H9 (cell line): ENCODE results near the gene WDR75. TPM values are rescaled to one million over a fixed set of nuclear protein-coding genes. Genes with fewer than 3 reads are reported as not detected.

Experiments
- DNase-seq: peaks from one replicate; pipeline ENCODE4 v3.0.0-alpha.2; 2017
- H2AFZ ChIP-seq: one replicate; pipeline ENCODE4 v1.6.1; 2013; ENCODE audit warnings: mild to moderate bottlenecking, low read length, control low read depth, moderate library complexity
- H2AK5ac ChIP-seq: 2 replicates; pipeline ENCODE4 v1.6.1; 2013; ENCODE audit warnings: low read length, control low read depth, mixed read lengths; ENCODE audit not compliant: insufficient read length
- H2BK120ac ChIP-seq: one replicate; pipeline ENCODE4 v1.6.1; 2013; ENCODE audit warnings: low read depth, mild to moderate bottlenecking, low read length, control low read depth, inconsistent platforms; ENCODE audit not compliant: poor library complexity, severe bottlenecking
- H2BK12ac ChIP-seq: 2 replicates; pipeline ENCODE4 v1.6.1; 2013; ENCODE audit warnings: low read length, control low read depth, mixed read lengths, low read depth; ENCODE audit not compliant: insufficient read length
- H2BK15ac ChIP-seq: 2 replicates; pipeline ENCODE4 v1.6.1; 2013; ENCODE audit warnings: low read depth, low read length, control low read depth
- H2BK20ac ChIP-seq: one replicate; pipeline ENCODE4 v1.6.1; 2013; ENCODE audit warnings: low read depth, mild to moderate bottlenecking, low read length, control low read depth, inconsistent platforms; ENCODE audit not compliant: poor library complexity, severe bottlenecking
- H2BK5ac ChIP-seq: 2 replicates; pipeline ENCODE4 v1.6.1; 2013; ENCODE audit warnings: low read length, control low read depth, mixed read lengths; ENCODE audit not compliant: insufficient read length
- H3K14ac ChIP-seq: 2 replicates; pipeline ENCODE4 v1.6.1; 2013; ENCODE audit warnings: low read length, control low read depth; ENCODE audit not compliant: insufficient read depth
- H3K18ac ChIP-seq: 2 replicates; pipeline ENCODE4 v1.6.1; 2013; ENCODE audit warnings: low read depth, mild to moderate bottlenecking, mixed read lengths, low read length, control low read depth; ENCODE audit not compliant: insufficient read length
- H3K23ac ChIP-seq: 2 replicates; pipeline ENCODE4 v1.6.1; 2013; ENCODE audit warnings: low read length, control low read depth, mixed read lengths, low read depth; ENCODE audit not compliant: insufficient read length
- H3K23me2 ChIP-seq: 2 replicates; pipeline ENCODE4 v1.6.1; 2013; ENCODE audit warnings: low read depth, mild to moderate bottlenecking, mixed read lengths, low read length, control low read depth; ENCODE audit not compliant: insufficient read length, poor library complexity, severe bottlenecking
- H3K27ac ChIP-seq: 2 replicates; pipeline ENCODE4 v1.5.1; 2013; ENCODE audit warnings: low read length, control low read depth, mixed read lengths, low read depth; ENCODE audit not compliant: insufficient read length
- H3K27me3 ChIP-seq: 2 replicates; pipeline ENCODE4 v1.6.1; 2013; ENCODE audit warnings: low read length, control low read depth, inconsistent platforms; ENCODE audit not compliant: insufficient read depth
- H3K4ac ChIP-seq: 2 replicates; pipeline ENCODE4 v1.6.1; 2013; ENCODE audit warnings: low read depth, mild to moderate bottlenecking, control low read depth, inconsistent platforms, low read length, moderate library complexity
- H3K4me1 ChIP-seq: 2 replicates; pipeline ENCODE4 v1.6.1; 2013; ENCODE audit warnings: low read length, control low read depth, inconsistent platforms; ENCODE audit not compliant: insufficient read depth
- H3K4me2 ChIP-seq: 2 replicates; pipeline ENCODE4 v1.6.1; 2013; ENCODE audit warnings: low read length, control low read depth, mixed read lengths; ENCODE audit not compliant: insufficient read length, insufficient read depth
- H3K56ac ChIP-seq: 2 replicates; pipeline ENCODE4 v1.6.1; 2013; ENCODE audit warnings: low read depth, mild to moderate bottlenecking, mixed read lengths, low read length, control low read depth; ENCODE audit not compliant: insufficient read length
- H3K79me1 ChIP-seq: 2 replicates; pipeline ENCODE4 v1.6.1; 2013; ENCODE audit warnings: low read depth, mild to moderate bottlenecking, moderate library complexity, low read length, control low read depth, inconsistent platforms; ENCODE audit not compliant: insufficient read depth, poor library complexity, severe bottlenecking
- H3K79me2 ChIP-seq: 2 replicates; pipeline ENCODE4 v1.6.1; 2013; ENCODE audit warnings: low read length, control low read depth, inconsistent platforms; ENCODE audit not compliant: insufficient read depth
- H3K9ac ChIP-seq: 2 replicates; pipeline ENCODE4 v1.6.1; 2013; ENCODE audit warnings: low read length, control low read depth, mixed read lengths; ENCODE audit not compliant: insufficient read length; ENCODE audit errors: extremely low read depth
- H3K9me3 ChIP-seq: one replicate; pipeline ENCODE4 v1.6.1; 2013; ENCODE audit warnings: low read depth, low read length, inconsistent platforms; ENCODE audit not compliant: control insufficient read depth
- H3T11ph ChIP-seq: one replicate; pipeline ENCODE4 v1.6.1; 2013; ENCODE audit warnings: mild to moderate bottlenecking, low read length, control low read depth, inconsistent platforms
- H4K20me1 ChIP-seq: one replicate; pipeline ENCODE4 v1.6.1; 2013; ENCODE audit not compliant: control insufficient read depth, insufficient read length, insufficient read depth
- H4K5ac ChIP-seq: 2 replicates; pipeline ENCODE4 v1.6.1; 2013; ENCODE audit warnings: low read depth, mild to moderate bottlenecking, mixed read lengths, low read length, control low read depth; ENCODE audit not compliant: insufficient read length
- H4K8ac ChIP-seq: replicated peaks from 2 replicates; pipeline ENCODE4 v1.6.1; 2013; ENCODE audit warnings: low read length, control low read depth, mixed read lengths, low read depth; ENCODE audit not compliant: insufficient read length
- H4K91ac ChIP-seq: 2 replicates; pipeline ENCODE4 v1.6.1; 2013; ENCODE audit warnings: low read depth, mild to moderate bottlenecking, moderate library complexity, mixed read lengths, low read length, control low read depth; ENCODE audit not compliant: insufficient read length
- H3K27ac Mint-ChIP-seq, 3 experiments: 2 replicates in 2 of 3; 3 replicates in 1 of 3; pipeline ENCODE4 v1.8.0; 2020 to 2021; ENCODE audit warnings: mixed read lengths in 3 of 3, mild to moderate bottlenecking in 1 of 3, moderate library complexity in 1 of 3
- H3K27me3 Mint-ChIP-seq: 2 replicates; pipeline ENCODE4 v1.8.0; 2021; ENCODE audit warnings: low read depth, mild to moderate bottlenecking, moderate library complexity, mixed read lengths
- H3K36me3 Mint-ChIP-seq, 3 experiments: 2 replicates in 2 of 3; 3 replicates in 1 of 3; pipeline ENCODE4 v1.8.0; 2020 to 2021; ENCODE audit warnings: low read depth in 3 of 3, mixed read lengths in 3 of 3; ENCODE audit not compliant: insufficient read depth in 1 of 3
- H3K4me1 Mint-ChIP-seq, 2 experiments: 2 replicates each; pipeline ENCODE4 v1.8.0; 2020; ENCODE audit warnings: mixed read lengths in 2 of 2
- H3K4me3 Mint-ChIP-seq, 2 experiments: 2 replicates in 1 of 2; 3 replicates in 1 of 2; pipeline ENCODE4 v1.8.0; 2020 to 2021; ENCODE audit warnings: mild to moderate bottlenecking in 2 of 2, mixed read lengths in 2 of 2, moderate library complexity in 1 of 2
- H3K9me3 Mint-ChIP-seq, 2 experiments: 2 replicates in 1 of 2; 3 replicates in 1 of 2; pipeline ENCODE4 v1.8.0; 2020; ENCODE audit warnings: mild to moderate bottlenecking in 2 of 2, mixed read lengths in 2 of 2, moderate library complexity in 1 of 2
- WGBS: extraction: QIAGEN DNeasy Blood & Tissue Kit; methylation state at CpG from one replicate; pipeline ENCODE4 v1.1.7; 2013; ENCODE audit warnings: missing lambda C conversion rate, low lambda C conversion rate, mixed read lengths; ENCODE audit not compliant: insufficient read length; ENCODE audit errors: extremely low coverage; 5-methylcytosine and 5-hydroxymethylcytosine counted together
- total RNA-seq: library from RNA; stranded (reverse); gene quantifications from 2 replicates; pipeline ENCODE4 v1.2.1, GENCODE V29; 2021
- TF ChIP-seq, protein P1 (sequence below): fragments of 200-600 bp; sonication (generic); conservative IDR thresholded peaks from 3 replicates; pipeline ENCODE4 v1.8.0; 2021; ENCODE audit warnings: antibody characterized with exemption, mild to moderate bottlenecking

The WDR75 gene
- total RNA-seq, 1 experiment from 2014 or later: 80.6 TPM

DNA sequence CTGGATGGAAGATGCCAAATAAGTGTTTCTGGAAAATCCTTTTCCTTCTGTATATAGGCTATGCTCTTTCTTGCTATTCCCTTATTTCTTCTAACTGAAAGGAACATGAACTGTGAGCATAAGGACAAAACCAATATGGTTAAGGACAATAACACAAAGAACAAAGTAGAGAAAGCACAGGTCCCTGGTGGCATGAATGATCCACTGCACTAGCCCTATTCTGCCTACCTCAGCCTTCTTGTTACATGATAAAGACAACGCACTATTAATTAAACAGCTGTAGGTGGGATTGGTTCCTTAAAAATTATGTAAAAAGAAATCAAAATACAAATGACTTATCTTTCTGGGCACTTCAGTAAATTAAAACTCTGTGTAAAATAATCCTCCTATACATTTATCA, 1.9 kb upstream of the WDR75 start:
- no CpG with 5 or more reads among the region's 1 CpG for WGBS
- Histone ChIP-seq H3K56ac (no peak overlapping the region), H2BK12ac (no peak overlapping the region), H4K5ac (no peak overlapping the region), H3K23me2 (no peaks in the 10 kb centered on the region), H4K91ac (no peak overlapping the region), H2AFZ (no peak overlapping the region), H3K4ac (no peak overlapping the region), H2BK5ac (no peak overlapping the region), H2BK120ac (no peak overlapping the region), H3K79me2 (peaks cover 24% of the 10 kb centered on the region), H3K18ac (no peak overlapping the region), H3K9ac (no peak overlapping the region), H3K4me1 (no peaks in the 10 kb centered on the region; the same call in 1 of the 2 replicates), H3K23ac (no peak overlapping the region), H3T11ph (no peak overlapping the region), H4K8ac (no peak overlapping the region), H2BK20ac (no peak overlapping the region), H2AK5ac (no peak overlapping the region), H2BK15ac (no peak overlapping the region), H3K14ac (no peak overlapping the region), H3K27me3 (no peaks in the 10 kb centered on the region), H4K20me1 (no peaks in the 10 kb centered on the region), H3K79me1 (peaks cover 2% of the 10 kb centered on the region), H3K9me3 (no peaks in the 10 kb centered on the region), H3K4me2 (no peak overlapping the region), H3K27ac (no peak overlapping the region)
- TF ChIP-seq, protein P1, sequence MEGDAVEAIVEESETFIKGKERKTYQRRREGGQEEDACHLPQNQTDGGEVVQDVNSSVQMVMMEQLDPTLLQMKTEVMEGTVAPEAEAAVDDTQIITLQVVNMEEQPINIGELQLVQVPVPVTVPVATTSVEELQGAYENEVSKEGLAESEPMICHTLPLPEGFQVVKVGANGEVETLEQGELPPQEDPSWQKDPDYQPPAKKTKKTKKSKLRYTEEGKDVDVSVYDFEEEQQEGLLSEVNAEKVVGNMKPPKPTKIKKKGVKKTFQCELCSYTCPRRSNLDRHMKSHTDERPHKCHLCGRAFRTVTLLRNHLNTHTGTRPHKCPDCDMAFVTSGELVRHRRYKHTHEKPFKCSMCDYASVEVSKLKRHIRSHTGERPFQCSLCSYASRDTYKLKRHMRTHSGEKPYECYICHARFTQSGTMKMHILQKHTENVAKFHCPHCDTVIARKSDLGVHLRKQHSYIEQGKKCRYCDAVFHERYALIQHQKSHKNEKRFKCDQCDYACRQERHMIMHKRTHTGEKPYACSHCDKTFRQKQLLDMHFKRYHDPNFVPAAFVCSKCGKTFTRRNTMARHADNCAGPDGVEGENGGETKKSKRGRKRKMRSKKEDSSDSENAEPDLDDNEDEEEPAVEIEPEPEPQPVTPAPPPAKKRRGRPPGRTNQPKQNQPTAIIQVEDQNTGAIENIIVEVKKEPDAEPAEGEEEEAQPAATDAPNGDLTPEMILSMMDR: peak; percentile 43; the same call in 1 of the 3 replicates
- Mint-ChIP-seq H3K27me3 (no peaks in the 10 kb centered on the region; the same call in none of the 2 replicates), H3K9me3 (peaks cover 0 to 2% of the 10 kb centered on the region in 2 experiments; a peak in 2 of 5 replicates), H3K4me1 (peaks cover 2 to 5% of the 10 kb centered on the region in 2 experiments; a peak in 2 of 4 replicates), H3K36me3 (peaks cover 0 to 4% (median 0%) of the 10 kb centered on the region in 3 experiments; a peak in 3 of 7 replicates), H3K27ac (no peak overlapping the region), H3K4me3 (peak overlapping the region in 1 of 2 experiments; percentile 9; a peak in 1 of 5 replicates)
- DNase-seq: no peak
